Memory B cell (primary cell): ENCODE measurements around the gene WDFY4.
A peak's percentile ranks its signal among the peaks of the same experiment; 100 is the strongest.
"Not testable (repeated sequence)": the region's sequence is repeated elsewhere in the genome, so short reads cannot be mapped to it uniquely, and the experiment has no call there.

Experiments used
- ATAC-seq: fragments of 150-1000 bp; cut with Tn5 transposase; 2 replicates; pipeline ENCODE4 v1.10.0; 2021; ENCODE audit warnings: low read depth, mild to moderate bottlenecking, moderate library complexity
- DNase-seq, 2 donors: peaks; one replicate each; pipeline ENCODE4 v3.0.0; 2022; ENCODE audit warnings: low spot score in 2 of 2
- H3K27ac Mint-ChIP-seq: one replicate; pipeline ENCODE4 v1.8.0; 2022; ENCODE audit warnings: mild to moderate bottlenecking, moderate library complexity, mixed read lengths
- H3K27me3 Mint-ChIP-seq: one replicate; pipeline ENCODE4 v1.8.0; 2022; ENCODE audit warnings: mixed read lengths
- H3K36me3 Mint-ChIP-seq: one replicate; pipeline ENCODE4 v1.8.0; 2022; ENCODE audit warnings: mild to moderate bottlenecking, mixed read lengths
- H3K4me1 Mint-ChIP-seq: one replicate; pipeline ENCODE4 v1.8.0; 2022; ENCODE audit warnings: mixed read lengths
- H3K4me3 Mint-ChIP-seq: one replicate; pipeline ENCODE4 v1.8.0; 2022; ENCODE audit warnings: mild to moderate bottlenecking, moderate library complexity, mixed read lengths
- H3K9me3 Mint-ChIP-seq: one replicate; pipeline ENCODE4 v1.8.0; 2022; ENCODE audit warnings: mixed read lengths

The WDFY4 gene

GRCh38 chr10:48684792-48685623 lies at the start of gene WDFY4:
WDFY4 (plus strand) TSS chr10:48684873; CDS start chr10:48709733, 24,860 bp downstream.
- peak; percentile 61 to 68 for DNase-seq
- peak; percentile 78 for ATAC-seq
- peak within 1 kb of the TSS; percentile 97 for H3K4me3 Mint-ChIP-seq

GRCh38 chr10:48634984-48635557 lies 49.6 kb upstream of the WDFY4 start:
- Mint-ChIP-seq H3K36me3 (peaks cover 7% of the 10 kb centered on the region), H3K4me3 (no peak overlapping the region), H3K27me3 (peaks cover 15% of the 10 kb centered on the region), H3K4me1 (peaks cover 40% of the 10 kb centered on the region), H3K27ac (no peak overlapping the region), H3K9me3 (peaks cover 6% of the 10 kb centered on the region)
- ATAC-seq (no peak), DNase-seq (peak in 1 of 2 donors; percentile 9)

More at GRCh38 chr10:48684792-48685623, at the start of gene WDFY4:
- Mint-ChIP-seq H3K4me1 (peaks cover 54% of the 10 kb centered on the region), H3K9me3 (no peaks in the 10 kb centered on the region), H3K27ac (peak within 1 kb of the TSS; percentile 100), H3K27me3 (no peaks in the 10 kb centered on the region), H3K36me3 (peaks cover 8% of the 10 kb centered on the region)

GRCh38 chr10:48636231-48636630 lies 48.4 kb upstream of the WDFY4 start:
- Mint-ChIP-seq H3K36me3 (peaks cover 7% of the 10 kb centered on the region), H3K27ac (no peak overlapping the region), H3K4me1 (peaks cover 40% of the 10 kb centered on the region), H3K27me3 (peaks cover 16% of the 10 kb centered on the region), H3K4me3 (no peak overlapping the region), H3K9me3 (peaks cover 6% of the 10 kb centered on the region)
- DNase-seq (peak in 1 of 2 donors; percentile 10), ATAC-seq (no peak)

- Mint-ChIP-seq H3K4me1 (peaks cover 40% of the 10 kb centered on the region), H3K36me3 (peaks cover 9% of the 10 kb centered on the region), H3K27me3 (peaks cover 14% of the 10 kb centered on the region), H3K9me3 (peaks cover 7% of the 10 kb centered on the region), H3K4me3 (no peak overlapping the region), H3K27ac (no peak overlapping the region)
- no peak for ATAC-seq
- no peak for DNase-seq
Measured at GRCh38 chr10:48636901-48637300, 47.8 kb upstream of the WDFY4 start.

GRCh38 chr10:48638158-48638557 lies 46.5 kb upstream of the WDFY4 start:
- Mint-ChIP-seq H3K27ac (no peak overlapping the region), H3K27me3 (peaks cover 14% of the 10 kb centered on the region), H3K36me3 (peaks cover 9% of the 10 kb centered on the region), H3K9me3 (peaks cover 7% of the 10 kb centered on the region), H3K4me3 (no peak overlapping the region), H3K4me1 (peaks cover 40% of the 10 kb centered on the region)
- DNase-seq (no peak), ATAC-seq (no peak)

GRCh38 chr10:48638739-48639527 lies 45.7 kb upstream of the WDFY4 start:
- H3K4me1 Mint-ChIP-seq = peaks cover 34% of the 10 kb centered on the region

GRCh38 chr10:48639632-48640031 lies 45.0 kb upstream of the WDFY4 start:
- Mint-ChIP-seq H3K27me3 (peaks cover 14% of the 10 kb centered on the region), H3K27ac (no peak overlapping the region), H3K4me1 (peaks cover 27% of the 10 kb centered on the region), H3K9me3 (peaks cover 7% of the 10 kb centered on the region), H3K36me3 (peaks cover 9% of the 10 kb centered on the region), H3K4me3 (no peak overlapping the region)
- DNase-seq (no peak), ATAC-seq (no peak)

More at GRCh38 chr10:48638739-48639527, 45.7 kb upstream of the WDFY4 start:
- ATAC-seq (no peak), DNase-seq (no peak)
- Mint-ChIP-seq H3K9me3 (peaks cover 7% of the 10 kb centered on the region), H3K27ac (no peak overlapping the region), H3K36me3 (peaks cover 9% of the 10 kb centered on the region), H3K4me3 (no peak overlapping the region), H3K27me3 (peaks cover 14% of the 10 kb centered on the region)

GRCh38 chr10:48640326-48640725 lies 44.3 kb upstream of the WDFY4 start:
- H3K27me3 Mint-ChIP-seq = peaks cover 14% of the 10 kb centered on the region
- no peak overlapping the region for H3K4me3 Mint-ChIP-seq
- DNase-seq (no peak), ATAC-seq (no peak)
- peaks cover 22% of the 10 kb centered on the region for H3K4me1 Mint-ChIP-seq
- no peak overlapping the region for H3K27ac Mint-ChIP-seq
- H3K36me3 Mint-ChIP-seq = peaks cover 9% of the 10 kb centered on the region
- peaks cover 7% of the 10 kb centered on the region for H3K9me3 Mint-ChIP-seq

GRCh38 chr10:48641099-48641690 lies 43.5 kb upstream of the WDFY4 start:
- Mint-ChIP-seq H3K27me3 (peaks cover 14% of the 10 kb centered on the region), H3K4me1 (peaks cover 19% of the 10 kb centered on the region)
- H3K4me3 Mint-ChIP-seq, ATAC-seq, H3K9me3 Mint-ChIP-seq, H3K27ac Mint-ChIP-seq, DNase-seq, H3K36me3 Mint-ChIP-seq: not testable (repeated sequence)

- Mint-ChIP-seq H3K36me3 (peaks cover 3% of the 10 kb centered on the region), H3K27me3 (no peaks in the 10 kb centered on the region), H3K4me3 (no peak overlapping the region), H3K4me1 (no peaks in the 10 kb centered on the region), H3K9me3 (peaks cover 2% of the 10 kb centered on the region), H3K27ac (no peak overlapping the region)
- ATAC-seq (no peak), DNase-seq (no peak)
Measured at GRCh38 chr10:48645600-48645999, 39.1 kb upstream of the WDFY4 start.

GRCh38 chr10:48647073-48647472 lies 37.6 kb upstream of the WDFY4 start:
- not testable (repeated sequence) for H3K36me3 Mint-ChIP-seq, H3K4me3 Mint-ChIP-seq, DNase-seq, H3K27ac Mint-ChIP-seq, H3K9me3 Mint-ChIP-seq, H3K27me3 Mint-ChIP-seq, ATAC-seq
- H3K4me1 Mint-ChIP-seq = peaks cover 10% of the 10 kb centered on the region

- no peaks in the 10 kb centered on the region for H3K9me3 Mint-ChIP-seq
- ATAC-seq (no peak), DNase-seq (peak in 1 of 2 donors; percentile 9)
- no peak overlapping the region for H3K27ac Mint-ChIP-seq
- peaks cover 2% of the 10 kb centered on the region for H3K27me3 Mint-ChIP-seq
- peaks cover 20% of the 10 kb centered on the region for H3K4me1 Mint-ChIP-seq
- H3K36me3 Mint-ChIP-seq = no peaks in the 10 kb centered on the region
- H3K4me3 Mint-ChIP-seq = no peak overlapping the region
Measured at GRCh38 chr10:48648172-48648942, 36.3 kb upstream of the WDFY4 start.

GRCh38 chr10:48649349-48649944 lies 35.2 kb upstream of the WDFY4 start:
- H3K36me3 Mint-ChIP-seq = no peaks in the 10 kb centered on the region
- H3K27ac Mint-ChIP-seq = no peak overlapping the region
- peak in 1 of 2 donors; percentile 8 for DNase-seq
- H3K4me1 Mint-ChIP-seq = peaks cover 20% of the 10 kb centered on the region
- H3K27me3 Mint-ChIP-seq = peaks cover 5% of the 10 kb centered on the region
- ATAC-seq = no peak
- H3K9me3 Mint-ChIP-seq = no peaks in the 10 kb centered on the region
- no peak overlapping the region for H3K4me3 Mint-ChIP-seq
